ENCODE measurements around the gene DSC1.
"Not testable (repeated sequence)": the region's sequence is repeated elsewhere in the genome, so short reads cannot be mapped to it uniquely, and the experiment has no call there.

Gene DSC1, protein sequence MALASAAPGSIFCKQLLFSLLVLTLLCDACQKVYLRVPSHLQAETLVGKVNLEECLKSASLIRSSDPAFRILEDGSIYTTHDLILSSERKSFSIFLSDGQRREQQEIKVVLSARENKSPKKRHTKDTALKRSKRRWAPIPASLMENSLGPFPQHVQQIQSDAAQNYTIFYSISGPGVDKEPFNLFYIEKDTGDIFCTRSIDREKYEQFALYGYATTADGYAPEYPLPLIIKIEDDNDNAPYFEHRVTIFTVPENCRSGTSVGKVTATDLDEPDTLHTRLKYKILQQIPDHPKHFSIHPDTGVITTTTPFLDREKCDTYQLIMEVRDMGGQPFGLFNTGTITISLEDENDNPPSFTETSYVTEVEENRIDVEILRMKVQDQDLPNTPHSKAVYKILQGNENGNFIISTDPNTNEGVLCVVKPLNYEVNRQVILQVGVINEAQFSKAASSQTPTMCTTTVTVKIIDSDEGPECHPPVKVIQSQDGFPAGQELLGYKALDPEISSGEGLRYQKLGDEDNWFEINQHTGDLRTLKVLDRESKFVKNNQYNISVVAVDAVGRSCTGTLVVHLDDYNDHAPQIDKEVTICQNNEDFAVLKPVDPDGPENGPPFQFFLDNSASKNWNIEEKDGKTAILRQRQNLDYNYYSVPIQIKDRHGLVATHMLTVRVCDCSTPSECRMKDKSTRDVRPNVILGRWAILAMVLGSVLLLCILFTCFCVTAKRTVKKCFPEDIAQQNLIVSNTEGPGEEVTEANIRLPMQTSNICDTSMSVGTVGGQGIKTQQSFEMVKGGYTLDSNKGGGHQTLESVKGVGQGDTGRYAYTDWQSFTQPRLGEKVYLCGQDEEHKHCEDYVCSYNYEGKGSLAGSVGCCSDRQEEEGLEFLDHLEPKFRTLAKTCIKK

DNA sequence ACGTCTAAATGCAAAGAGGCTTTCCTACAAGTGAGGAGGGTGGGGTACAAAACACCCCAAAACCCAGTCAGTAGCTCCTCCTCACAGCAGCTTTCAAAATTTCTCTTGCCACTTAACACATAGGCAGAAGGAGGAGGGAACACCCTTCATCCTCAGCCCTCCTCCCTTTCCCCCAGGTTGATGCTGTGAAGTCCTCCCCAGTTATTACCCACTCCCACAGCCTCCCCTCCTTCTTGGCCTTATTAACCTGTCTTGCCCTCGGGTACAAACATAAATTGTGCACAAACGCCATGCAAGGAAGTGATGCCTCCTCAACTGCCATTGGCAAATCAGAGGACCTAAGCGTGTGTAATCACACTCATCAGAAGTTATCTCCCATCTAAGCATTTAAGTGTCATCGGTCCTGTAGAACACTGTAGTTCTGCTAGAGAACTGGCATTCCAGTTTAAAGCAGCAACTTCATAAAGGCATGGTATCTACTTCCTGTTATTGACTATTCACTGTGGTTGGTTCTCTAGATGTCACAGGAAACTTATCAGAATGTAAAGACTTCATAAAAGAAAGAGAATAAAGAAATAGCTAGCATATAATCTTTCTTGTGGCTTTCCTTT, at the start of gene DSC1:
Gene DSC1, minus strand, starts transcription at position 32 of the 611 bp plus-strand sequence. CDS start 262 bp downstream, outside the sequence.
- DNase-seq (ENCODE audit: low spot score) = no peak

DNA sequence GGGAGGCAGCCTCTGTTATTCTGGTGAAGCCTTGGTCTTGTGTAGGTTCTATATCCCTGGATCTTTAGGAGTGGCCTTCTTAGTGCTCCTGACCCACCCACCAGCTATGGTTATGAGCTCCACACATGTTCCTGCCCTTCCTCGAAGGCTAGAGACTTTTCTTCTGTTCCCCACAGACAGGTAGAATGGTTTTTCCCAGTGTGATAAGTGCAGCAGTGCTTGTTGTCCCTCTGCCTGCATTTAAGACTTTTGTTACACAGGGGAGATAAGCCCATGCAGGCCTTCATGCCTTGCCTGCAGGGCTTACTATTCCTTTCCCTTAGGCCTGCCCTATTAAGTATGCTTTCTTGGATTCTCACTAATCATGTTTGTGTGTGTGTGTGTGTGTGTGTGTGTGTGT, 48.4 kb upstream of the DSC1 start:
- no peak for DNase-seq (ENCODE audit: low spot score)

DNA sequence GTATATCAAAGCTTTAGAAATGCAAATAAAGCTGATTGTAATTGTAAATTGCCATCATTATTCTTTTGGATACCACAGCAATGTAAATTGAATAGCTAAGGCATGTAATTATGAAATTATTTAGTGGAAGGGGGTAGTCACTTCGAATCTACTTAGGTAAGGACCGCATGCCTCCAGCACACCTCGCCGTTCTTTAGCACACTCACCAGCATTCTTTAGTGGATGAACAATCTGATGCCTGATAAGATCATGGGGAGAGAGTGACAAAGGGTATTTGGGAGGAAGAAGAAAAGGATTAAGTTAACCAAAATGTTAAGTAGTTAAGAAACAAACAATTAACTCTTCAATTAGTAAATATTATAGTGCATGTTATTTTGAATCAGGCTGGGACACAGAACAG, 46.4 kb upstream of the DSC1 start:
- no peak for DNase-seq (ENCODE audit: low spot score)

DNA sequence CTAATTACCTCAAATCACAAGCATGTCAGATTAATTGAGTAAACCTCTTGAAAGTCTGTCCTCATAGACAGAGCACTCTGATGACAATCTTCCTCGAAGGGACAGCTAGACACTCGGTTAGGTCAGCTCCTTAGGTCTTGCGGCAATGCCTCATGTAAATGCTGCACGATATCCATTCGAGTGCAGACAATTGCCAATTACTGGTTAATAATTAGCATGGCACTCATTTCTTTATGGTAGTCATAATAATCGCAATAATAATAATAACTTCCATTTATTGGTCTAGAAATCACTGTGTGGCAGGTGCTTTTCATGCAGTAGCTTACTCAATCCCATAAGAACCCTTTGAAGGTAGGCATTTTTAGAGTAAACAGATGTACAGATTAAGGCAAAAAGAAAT, 44.7 kb upstream of the DSC1 start:
- no peak for DNase-seq (ENCODE audit: low spot score)

DNA sequence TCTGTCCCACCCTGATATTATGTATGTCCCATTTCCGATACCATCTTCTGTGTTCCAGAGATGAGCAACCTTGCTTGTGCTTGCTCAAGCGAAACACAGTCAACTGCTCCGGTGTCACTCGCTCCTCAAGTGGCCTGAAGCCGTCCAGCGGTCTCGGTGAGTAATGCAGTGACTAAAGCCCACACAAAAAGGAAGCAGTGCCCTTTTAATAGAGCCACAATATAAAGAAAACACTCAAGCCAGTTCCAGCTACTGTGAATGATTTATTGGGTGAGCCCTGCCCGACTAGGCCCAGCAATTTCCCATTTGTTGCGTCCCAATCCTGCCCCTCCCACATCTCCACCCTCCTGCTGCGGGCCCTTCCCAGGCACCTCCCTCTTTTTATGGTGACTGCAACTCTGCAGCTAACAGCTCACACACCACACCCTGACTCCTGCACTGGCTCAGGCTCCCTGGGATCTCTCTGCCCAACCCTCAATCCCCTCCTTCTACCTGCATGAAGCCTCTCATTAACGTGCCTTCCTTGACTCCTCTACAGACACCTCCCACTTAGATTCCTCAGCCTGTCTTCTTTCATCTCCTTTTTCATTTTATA, 44.2 kb upstream of the DSC1 start:
- DNase-seq (ENCODE audit: low spot score) = peak; percentile 39

DNA sequence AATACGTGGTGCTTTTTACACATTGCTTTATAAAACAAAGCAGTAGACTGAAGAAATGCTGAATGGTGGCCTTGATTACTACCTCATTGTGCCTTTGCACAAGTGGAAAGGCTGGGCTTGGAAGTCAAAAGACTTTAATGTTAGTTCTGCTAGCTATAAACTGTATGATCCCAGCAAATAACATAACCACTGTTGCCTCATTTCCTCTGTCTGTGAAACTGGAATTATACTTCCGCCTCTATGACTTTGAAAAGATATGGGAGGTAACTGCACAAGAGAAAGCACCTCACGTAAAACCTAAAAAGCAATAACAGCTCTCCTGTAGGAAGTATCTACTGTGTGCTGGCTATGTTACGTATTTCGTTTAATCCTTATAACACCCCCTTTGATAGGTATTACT, 43.4 kb upstream of the DSC1 start:
- DNase-seq (ENCODE audit: low spot score) = no peak

DNA sequence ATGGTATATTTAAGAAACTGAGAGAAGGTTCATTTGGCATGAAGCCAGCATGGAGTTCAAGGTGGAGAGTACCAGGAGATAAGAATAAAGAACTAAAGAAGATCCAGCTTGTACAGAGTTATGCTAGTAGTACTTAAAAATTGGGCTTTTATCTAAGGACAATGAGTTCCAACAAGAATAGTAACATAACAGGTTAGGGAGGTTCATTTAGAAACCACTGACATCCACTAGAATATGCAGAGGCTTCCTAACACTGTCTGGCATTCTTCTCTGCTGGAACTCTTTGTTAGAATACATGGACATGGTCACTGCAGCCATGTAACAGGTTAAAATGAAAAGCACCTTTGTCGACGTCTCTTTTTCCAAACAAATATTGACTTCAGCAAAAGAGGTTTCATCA, 42.6 kb upstream of the DSC1 start:
- no peak for DNase-seq (ENCODE audit: low spot score)

DNA sequence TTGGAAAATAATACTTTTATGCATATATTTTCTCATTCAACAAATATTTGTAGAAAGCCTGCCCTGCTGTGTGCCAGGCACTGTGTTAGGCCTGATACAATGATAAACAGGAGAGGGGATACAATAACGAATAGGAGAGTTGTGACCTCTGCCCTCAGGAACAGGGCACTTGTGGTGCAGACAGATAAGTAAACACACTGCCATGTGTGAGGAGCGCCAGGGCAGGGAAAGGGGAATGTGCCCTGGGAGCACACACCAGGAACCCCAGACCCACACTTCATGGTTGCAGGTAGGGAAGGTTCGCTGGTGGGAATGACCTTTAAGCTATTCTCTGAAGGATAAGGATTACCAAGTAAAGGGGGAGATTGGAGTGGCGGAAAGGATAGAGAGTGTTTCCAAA, 42.2 kb upstream of the DSC1 start:
- DNase-seq (ENCODE audit: low spot score) = no peak

DNA sequence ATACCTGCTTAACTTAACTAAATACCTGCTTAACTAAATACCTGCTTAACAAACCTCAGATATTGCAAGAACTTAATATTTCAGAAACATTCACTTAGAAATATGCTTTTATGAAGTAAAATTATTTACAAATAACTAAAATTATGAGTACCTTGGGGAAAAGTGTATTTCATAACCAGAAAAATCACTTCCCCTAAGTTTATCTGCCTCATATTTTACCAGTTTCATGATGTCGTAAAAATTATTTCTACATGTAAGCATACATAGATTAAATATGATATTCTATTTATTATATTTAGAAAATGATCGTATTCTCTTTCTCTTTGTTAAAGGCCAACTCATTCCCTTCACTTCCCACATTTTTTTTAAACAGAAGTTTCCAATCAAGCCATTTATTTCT, 41.5 kb upstream of the DSC1 start:
- DNase-seq (ENCODE audit: low spot score) = no peak

DNA sequence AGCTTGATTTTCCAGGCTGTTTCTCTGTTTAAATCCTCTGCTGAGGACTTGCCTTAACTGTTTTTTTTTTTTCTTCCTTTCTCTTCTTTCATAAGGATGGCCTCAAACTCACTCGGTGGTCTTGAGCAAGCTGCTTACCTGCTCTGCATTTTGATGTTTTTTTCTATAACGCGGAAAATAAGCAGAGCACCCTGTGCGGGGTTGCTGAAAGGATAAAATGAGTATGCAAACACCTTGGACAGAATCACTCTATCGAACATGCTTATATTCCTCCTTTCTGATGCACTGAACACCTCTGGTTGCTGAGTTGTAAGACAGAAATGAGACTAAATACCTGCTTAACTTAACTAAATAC, 41.1 kb upstream of the DSC1 start:
- DNase-seq (ENCODE audit: low spot score) = no peak

DNA sequence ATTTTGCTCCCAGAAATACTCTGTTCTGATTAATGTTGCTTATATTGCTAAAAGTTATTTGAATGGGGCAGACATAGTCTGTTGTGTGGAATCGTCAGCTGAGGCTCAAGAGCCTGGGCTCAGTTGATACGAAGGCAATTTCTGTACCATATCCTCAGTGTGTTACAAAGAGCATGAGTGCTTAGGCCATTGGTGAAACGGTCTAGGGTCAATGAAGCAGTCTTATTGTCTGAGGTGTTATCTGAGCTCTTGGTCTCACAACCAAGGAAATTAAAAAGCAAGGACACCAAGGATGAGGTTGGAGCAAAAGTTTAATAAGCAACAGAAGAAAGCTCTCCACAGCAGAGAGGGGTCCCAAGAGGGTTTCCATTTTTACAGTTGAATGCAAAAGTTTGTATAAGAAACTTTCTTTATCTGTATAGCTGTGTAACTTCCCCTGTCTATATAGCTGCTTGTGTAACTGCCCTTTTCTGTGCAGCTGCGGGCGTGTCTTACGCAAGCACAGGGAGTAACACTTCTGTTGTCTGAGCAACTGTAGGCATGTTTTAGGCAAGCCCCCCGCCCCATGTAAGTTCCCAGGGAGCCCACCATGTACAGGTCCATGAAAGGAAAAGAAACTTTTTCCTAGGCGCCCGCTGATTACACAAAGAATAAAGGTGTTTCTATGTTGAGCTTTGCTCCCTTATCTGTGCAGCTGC, 40.6 kb upstream of the DSC1 start:
- no peak for DNase-seq (ENCODE audit: low spot score)

DNA sequence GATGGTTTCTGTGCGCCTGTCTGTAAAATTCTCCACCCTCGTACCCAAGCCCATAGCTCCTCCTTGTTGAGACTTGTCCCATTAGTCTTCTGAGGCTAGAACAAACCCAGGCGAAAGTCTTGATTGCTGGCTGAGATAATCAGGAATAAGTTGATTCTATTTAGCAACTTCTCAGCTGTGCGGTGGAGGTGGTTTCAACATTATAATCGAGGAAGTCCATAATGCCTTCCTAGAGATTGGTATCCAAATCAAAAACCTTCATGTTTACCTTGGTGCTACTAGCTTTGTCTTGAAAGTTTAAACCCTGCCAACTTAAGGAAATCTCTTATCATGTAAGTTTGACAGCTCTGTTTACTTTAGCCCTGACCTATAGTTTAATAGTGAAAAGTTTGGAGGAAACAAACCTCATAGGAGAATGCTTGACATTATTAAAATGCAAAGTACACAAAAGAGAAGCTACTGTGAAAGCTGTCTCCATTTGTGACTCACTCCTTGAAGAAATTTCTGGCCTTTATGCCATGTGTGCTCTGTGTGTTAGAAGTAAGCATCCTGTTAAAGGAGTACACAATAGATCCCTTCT, 36.6 kb upstream of the DSC1 start:
- no peak for DNase-seq (ENCODE audit: low spot score)

DNA sequence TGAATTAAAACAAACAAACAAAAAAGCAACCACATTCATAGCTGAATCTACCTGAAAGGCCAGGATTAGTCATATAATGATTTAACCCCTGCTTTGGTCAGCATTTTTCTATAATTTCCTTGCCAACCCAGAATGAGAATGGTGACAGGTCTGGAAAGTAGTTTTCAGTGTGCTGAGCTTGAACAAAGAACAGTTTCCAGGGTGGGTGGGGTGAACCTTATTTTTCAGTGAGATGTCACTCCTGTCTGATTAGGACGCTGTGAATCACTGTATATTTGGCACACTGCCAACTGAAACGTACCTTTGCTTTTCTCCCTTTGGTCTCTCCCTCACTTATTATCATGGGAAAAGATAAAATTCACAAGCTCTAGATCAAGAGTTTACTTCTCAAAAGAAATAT, 35.0 kb upstream of the DSC1 start:
- no peak for DNase-seq (ENCODE audit: low spot score)

DNA sequence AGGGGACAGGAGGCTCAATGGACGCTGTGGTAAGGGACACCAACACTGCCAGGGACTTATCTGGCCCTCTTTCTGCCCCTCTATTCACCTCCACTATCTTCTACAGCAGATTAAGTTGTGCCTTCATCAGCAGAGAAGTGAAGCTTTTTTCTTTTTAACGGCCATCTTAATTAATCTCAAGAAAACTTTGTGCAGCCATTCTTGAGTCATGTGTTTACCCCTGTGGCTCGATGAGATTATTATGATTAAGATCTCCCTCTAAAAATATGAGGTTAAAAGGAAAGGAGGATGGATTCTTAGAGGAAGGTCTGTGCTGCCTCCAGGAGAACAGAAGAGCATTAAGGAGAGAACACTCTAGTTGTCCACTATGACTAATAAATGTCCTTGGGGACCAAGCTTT, 32.4 kb upstream of the DSC1 start:
- no peak for DNase-seq (ENCODE audit: low spot score)

DNA sequence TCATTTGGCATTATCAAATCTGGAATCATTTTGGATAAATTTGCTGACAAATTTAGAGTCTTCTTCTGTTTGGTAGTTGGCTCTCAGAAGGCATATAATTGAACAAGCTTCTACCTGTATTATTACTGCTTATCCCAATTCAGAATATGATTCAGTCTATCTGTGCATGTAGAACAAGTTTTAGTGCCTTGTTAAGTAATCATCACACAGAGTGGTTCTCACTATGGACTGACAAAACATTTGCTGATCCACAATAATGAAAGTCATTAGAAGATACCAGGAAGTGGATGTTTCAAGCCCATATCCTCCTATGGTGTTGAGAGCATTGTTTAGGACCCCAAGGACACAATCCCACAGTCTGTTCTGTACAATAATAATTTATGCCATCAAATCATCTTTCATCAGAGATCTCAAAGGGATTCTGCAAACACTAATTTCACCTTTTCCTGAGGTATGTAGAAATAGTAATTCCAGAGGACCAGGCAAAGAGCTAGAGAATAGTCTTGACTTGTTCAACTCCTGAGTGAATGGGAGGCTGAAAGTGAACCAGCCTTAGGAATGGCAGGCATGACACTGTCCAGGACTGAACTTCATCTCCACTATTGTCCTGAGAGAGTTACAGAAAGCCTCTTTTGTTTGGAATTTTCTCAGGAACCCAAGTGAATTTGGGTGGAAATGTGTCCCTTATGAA, 29.6 kb upstream of the DSC1 start:
- no peak for DNase-seq (ENCODE audit: low spot score)

DNA sequence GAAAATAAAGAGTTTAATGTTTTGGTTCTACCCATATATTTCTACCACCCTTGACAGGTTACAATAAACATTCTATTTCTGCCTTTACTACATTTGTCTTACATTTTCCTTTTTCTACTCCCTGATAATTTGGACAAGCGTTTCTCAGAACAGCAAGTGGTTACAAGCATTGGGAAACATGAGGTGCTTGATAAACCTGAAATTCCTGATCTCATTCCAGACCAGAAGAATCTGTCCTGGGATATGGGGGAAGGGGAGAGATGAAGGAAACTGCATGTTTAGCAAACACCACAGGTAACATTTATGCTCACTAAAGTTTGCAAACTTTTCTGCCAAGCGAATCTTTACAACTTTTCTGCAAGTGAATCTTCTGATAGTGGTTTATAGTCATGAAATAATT, 28.3 kb upstream of the DSC1 start:
- no peak for DNase-seq (ENCODE audit: low spot score)

DNA sequence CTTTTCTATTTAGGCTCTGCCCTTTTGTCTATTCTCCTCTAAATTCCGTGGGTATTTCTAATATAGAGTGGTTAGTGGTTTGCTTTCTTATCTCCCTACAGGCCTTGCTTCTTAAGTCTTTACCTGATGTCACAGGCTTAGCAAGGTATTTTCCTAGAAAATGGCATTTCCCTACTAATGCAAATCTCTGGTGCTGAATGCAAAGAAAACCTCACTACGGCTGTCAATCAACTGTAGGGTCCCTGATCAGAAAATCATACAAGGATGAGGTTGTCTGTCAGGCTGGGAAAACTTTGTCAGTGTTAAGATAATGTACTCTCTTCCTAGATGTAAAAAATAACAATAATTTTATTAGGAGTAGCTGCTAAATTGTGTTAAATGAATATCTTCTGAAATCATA, 27.1 kb upstream of the DSC1 start:
- DNase-seq (ENCODE audit: low spot score) = no peak

DNA sequence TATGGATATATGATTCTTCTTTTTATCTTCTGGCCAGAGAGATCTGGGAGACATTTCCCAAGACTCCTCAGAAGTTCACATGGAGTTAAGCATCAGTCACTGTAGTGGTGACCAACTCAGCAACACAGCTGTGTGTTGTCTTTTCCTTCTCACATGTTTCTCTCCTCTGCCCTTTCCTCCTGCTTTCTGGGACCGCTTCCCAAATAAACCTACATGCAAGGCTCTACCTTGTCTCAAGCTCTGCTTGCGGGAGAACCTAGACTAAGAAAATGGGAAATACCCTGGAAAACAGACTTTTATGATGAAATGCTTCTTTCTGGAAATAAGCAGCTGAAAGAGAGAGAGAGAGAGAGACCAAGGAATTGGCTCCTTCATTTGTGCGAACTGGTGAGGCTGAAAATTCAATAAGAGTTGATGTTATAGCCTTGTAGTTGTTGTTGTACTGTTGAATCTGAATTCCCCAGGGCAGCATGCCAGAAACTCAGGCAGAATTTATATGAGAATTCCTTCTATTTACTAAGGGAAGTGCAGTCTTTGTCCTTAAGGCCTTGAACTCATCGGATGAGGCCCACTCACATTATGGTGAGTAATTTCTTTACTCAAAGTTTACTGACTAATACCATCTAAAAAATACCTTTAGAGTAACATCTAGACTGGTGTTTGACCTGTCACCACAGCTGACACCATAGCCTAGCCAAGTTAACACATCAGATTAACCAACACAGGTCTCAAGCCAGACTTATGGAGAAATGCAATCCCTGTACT, 22.7 kb upstream of the DSC1 start:
- DNase-seq (ENCODE audit: low spot score) = no peak

DNA sequence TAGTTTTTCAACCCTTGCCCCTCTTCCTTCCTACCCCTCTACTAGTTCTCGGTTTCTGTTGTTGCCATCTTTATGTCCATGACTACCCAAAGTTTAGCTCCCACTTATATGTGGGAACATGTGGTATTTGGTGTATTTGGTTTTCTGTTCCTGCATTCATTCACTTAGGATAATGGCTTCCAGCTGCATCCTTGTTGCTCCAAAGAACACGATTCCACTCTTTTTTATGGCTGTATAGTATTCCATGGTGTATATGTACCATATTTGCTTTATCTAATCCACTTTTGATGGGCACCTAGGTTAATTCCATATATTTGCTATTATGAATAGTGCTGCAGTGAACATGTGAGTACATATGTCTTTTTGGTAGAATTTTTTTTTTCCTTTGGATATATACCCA, 20.6 kb upstream of the DSC1 start:
- DNase-seq (ENCODE audit: low spot score) = no peak

DNA sequence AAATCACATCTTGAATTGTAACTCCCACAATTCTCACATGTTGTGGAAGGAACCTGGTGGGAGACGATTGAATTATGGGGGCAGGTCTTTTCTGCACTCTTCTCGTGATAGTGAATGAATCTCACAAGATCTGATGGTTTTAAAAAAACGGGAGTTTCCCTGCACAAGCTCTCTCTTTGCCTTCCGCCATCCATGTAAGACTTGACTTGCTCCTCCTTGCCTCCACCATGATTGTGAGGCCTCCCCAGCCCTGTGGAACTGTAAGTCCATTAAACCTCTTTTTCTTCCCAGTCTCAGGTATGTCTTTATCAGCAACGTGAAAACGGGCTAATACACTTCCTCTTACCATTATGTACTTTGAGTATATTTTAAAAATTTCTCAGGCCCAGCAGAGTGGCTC, 14.7 kb upstream of the DSC1 start:
- DNase-seq (ENCODE audit: low spot score) = not testable (repeated sequence)
